HAP-1 (cell line): ENCODE measurements around the gene KDF1.
"Not testable (repeated sequence)": the region's sequence is repeated elsewhere in the genome, so short reads cannot be mapped to it uniquely, and the experiment has no call there.

Source experiments
- DNase-seq, 2 experiments: peaks; one replicate each; pipeline ENCODE4 v3.0.0-alpha.2; 2016 to 2020; ENCODE audit warnings: low spot score in 2 of 2
- H3K27me3 ChIP-seq: fragments of 250-450 bp; sonication (Bioruptor Pico); 2 replicates; pipeline ENCODE4 v1.5.1; 2020; ENCODE audit warnings: low read depth, mild to moderate bottlenecking, moderate library complexity
- H3K36me3 ChIP-seq: fragments of 250-450 bp; sonication (Bioruptor Pico); replicated peaks from 2 replicates; pipeline ENCODE4 v1.5.1; 2020; ENCODE audit warnings: mild to moderate bottlenecking
- H3K4me1 ChIP-seq: fragments of 250-450 bp; sonication (Bioruptor Pico); 2 replicates; pipeline ENCODE4 v1.5.1; 2020; ENCODE audit warnings: mild to moderate bottlenecking
- H3K4me3 ChIP-seq: fragments of 250-450 bp; sonication (Bioruptor Pico); 2 replicates; pipeline ENCODE4 v1.5.1; 2020; ENCODE audit warnings: mild to moderate bottlenecking, moderate library complexity
- H3K9me3 ChIP-seq: fragments of 250-450 bp; sonication (Bioruptor Pico); 2 replicates; pipeline ENCODE4 v1.5.1; 2020; ENCODE audit warnings: mild to moderate bottlenecking, moderate library complexity
- in situ Hi-C: fragments of 300-500 bp; cut with MboI; formaldehyde crosslinking; loops from 3 replicates; pipeline ENCODE4 v1.14.3; 2020; ENCODE audit warnings: low sequenced_read_pairs, inconsistent platforms, mixed read lengths

KDF1 gene

DNA sequence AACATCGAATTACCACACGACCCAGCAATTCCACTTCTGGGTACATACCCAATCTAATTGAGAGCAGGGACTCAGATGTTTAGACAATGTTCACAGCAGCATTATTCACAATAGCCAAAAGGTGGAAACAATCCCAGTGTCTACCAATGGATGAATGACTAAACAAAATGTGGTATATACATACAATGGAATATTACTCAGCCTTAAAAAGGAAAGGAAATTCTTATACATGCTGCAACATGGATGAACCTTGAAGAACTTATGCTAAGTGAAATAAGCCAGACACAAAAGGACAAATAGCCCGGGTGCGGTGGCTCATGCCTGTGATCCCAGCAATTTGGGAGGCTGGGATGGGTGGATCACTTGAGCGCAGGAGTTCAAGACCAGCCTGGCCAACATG, 6.9 kb downstream of the KDF1 start:
- in situ Hi-C loops = no loop called here
- H3K4me1 ChIP-seq = no peaks in the 10 kb centered on the region; the same call in 1 of the 2 replicates
- DNase-seq = no peak
- H3K36me3 ChIP-seq = no peaks in the 10 kb centered on the region
- no peaks in the 10 kb centered on the region for H3K9me3 ChIP-seq
- peaks cover 11% of the 10 kb centered on the region for H3K27me3 ChIP-seq
- H3K4me3 ChIP-seq = no peak overlapping the region

DNA sequence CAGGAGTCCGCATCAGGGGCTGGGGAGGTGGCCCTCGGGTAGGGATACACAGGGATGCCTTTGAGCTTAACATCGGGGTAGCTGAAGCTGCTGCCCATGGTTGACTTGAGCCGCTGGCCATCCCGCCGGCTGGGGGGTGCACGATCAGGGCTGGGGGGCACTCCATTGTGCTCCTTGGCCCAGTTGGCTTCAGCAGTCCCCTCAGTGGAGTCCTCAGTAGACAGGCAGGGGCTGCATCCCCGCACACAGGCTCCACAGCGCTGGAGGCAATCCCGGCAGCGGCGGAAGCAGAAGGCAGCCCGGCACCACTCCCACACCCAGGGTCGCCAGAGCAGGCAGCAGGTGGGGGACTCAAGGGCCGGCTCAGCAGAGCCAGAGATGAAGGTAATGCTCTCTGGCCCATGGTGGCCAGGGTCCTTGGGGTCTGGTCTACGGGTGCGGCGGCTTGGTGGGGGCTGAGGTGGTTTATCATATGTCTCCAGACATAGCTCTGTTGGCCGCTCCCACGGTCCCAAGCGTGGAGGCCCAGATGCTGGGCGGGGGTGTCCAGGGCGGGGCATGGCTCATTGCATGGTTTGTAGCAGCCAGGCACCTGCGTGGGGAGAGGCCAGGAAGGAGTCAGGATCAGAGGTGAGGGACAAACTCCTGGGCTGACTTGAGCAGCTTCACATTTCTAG, 8.3 kb downstream of the KDF1 start:
- H3K36me3 ChIP-seq = peaks cover under 1% of the 10 kb centered on the region; the same call in 1 of the 2 replicates
- no peaks in the 10 kb centered on the region for H3K9me3 ChIP-seq
- H3K27me3 ChIP-seq = peaks cover 11% of the 10 kb centered on the region
- H3K4me3 ChIP-seq = no peak overlapping the region
- H3K4me1 ChIP-seq = no peaks in the 10 kb centered on the region; the same call in 1 of the 2 replicates
- DNase-seq = no peak
- in situ Hi-C loops = no loop called here

DNA sequence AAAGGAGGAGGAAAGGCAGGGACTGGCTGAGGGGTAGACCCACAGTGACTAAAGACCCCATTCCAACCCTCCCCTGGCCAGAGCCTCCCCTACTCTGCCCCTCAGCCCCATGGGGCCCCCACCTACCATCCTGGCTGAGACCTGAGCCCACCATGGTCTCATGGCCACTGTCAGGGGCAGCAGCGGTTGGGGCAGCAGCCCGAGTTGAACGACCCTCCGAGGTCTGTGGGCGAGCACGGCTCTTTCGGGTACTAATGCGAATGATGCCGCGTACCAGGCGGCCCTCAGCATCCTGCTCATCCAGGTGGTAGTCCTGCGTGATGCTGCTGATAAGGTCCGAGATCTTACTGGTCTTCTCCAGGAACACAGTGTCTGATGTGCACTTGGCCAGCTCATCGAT, 9.1 kb downstream of the KDF1 start:
- no peaks in the 10 kb centered on the region; the same call in 1 of the 2 replicates for H3K4me1 ChIP-seq
- peaks cover 8% of the 10 kb centered on the region for H3K36me3 ChIP-seq
- H3K9me3 ChIP-seq = no peaks in the 10 kb centered on the region
- peaks cover 9% of the 10 kb centered on the region for H3K27me3 ChIP-seq
- H3K4me3 ChIP-seq = no peak overlapping the region
- no peak for DNase-seq
- in situ Hi-C loops = no loop called here

DNA sequence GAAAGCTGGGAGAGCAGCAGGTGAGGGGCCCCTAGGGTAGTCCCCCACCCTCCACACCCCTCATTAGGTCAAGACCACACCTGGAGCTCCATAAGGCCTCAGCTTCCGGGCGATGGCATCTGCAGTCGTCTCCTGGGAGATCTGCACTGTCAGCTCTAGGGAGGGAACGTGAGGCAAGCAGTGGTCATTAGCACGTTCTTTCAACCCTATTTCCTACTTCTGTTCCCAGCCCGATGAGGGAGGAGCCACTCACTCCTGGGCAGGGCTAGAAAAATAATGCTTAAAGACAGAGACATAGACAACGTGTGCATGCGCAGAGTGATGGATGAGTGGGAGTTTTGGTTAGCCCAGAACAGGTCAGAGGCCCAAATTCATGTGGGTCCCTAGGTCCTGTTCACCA, 9.7 kb downstream of the KDF1 start:
- no peaks in the 10 kb centered on the region for H3K4me1 ChIP-seq
- H3K4me3 ChIP-seq = no peak overlapping the region
- in situ Hi-C loops = no loop called here
- H3K36me3 ChIP-seq = peaks cover 14% of the 10 kb centered on the region
- no peak for DNase-seq
- no peaks in the 10 kb centered on the region for H3K9me3 ChIP-seq
- peaks cover 5% of the 10 kb centered on the region; the same call in 1 of the 2 replicates for H3K27me3 ChIP-seq

DNA sequence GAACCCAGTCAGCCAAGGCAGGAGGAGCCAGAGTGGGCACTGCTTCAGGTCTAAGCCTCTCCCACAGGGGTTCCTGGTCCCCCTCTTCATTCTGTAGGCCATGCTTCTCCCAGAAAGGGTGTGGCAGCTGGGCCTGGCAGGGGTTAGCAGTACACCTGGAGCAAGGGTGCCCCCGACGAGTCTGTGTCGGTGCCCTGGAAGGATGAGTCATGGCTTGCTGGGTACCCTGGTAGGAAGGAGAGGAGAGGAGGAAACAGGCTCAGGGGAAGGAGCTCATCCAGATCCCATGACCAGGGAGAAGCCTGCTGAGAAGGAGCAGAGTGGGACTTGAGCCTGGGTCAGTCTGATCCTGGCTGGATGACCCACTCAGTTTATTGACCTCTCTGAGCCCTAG, 10.3 kb downstream of the KDF1 start:
- Histone ChIP-seq H3K4me1 (no peaks in the 10 kb centered on the region), H3K27me3 (peaks cover under 1% of the 10 kb centered on the region; the same call in 1 of the 2 replicates), H3K36me3 (peaks cover 21% of the 10 kb centered on the region), H3K9me3 (no peaks in the 10 kb centered on the region), H3K4me3 (no peak overlapping the region)
- no peak for DNase-seq
- in situ Hi-C loops = no loop called here

DNA sequence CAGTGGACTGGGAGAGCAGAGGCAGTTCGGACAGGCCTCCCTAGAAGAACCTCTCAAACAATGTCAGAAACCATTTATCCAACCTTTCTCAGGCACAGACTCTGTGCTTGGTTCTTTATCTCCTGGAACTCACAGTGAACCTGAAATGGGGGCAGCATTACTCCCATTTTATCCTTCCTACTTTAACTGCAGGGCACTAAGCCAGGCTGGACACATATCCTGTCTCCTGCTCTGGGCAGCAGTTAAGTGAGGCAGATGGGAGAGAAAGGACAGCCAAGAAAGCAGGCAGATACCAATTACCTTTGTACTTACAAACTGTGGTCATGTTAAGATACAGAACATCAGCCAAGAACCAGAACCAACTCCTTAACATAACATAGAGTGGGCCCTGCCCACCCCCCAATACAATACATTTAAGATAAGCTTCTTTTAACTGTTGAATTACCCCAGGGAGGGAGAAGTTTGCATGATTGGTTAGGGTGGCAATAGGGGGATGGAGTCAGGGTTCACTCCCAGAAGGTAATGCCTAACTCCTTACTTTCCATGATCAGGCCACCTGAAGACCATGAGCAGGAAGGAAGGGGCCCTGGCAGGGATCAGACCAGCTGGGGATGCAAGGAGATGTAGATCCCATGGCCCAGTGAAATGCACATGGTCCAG, 10.9 kb downstream of the KDF1 start:
- no peaks in the 10 kb centered on the region for H3K27me3 ChIP-seq
- peaks cover 26% of the 10 kb centered on the region for H3K36me3 ChIP-seq
- in situ Hi-C loops = no loop called here
- H3K4me3 ChIP-seq = no peak overlapping the region
- no peaks in the 10 kb centered on the region for H3K4me1 ChIP-seq
- no peaks in the 10 kb centered on the region for H3K9me3 ChIP-seq
- no peak for DNase-seq

DNA sequence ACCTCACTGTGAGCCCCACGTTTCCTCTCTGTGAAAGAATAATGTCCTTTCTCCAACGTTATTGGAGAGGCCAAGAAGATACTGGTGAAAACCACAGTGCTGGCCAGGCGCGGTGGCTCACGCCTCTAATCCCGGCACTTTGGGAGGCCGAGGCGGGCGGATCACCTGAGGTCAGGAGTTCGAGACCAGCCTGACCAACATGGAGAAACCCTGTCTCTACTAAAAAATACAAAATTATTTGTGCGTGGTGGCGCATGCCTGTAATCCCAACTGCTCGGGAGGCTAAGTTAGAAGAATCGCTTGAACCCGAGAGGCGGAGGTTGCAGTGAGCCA, 11.6 kb downstream of the KDF1 start:
- DNase-seq, H3K9me3 ChIP-seq, H3K27me3 ChIP-seq, H3K4me1 ChIP-seq, in situ Hi-C loops, H3K4me3 ChIP-seq: not testable (repeated sequence)
- H3K36me3 ChIP-seq = peaks cover 33% of the 10 kb centered on the region

DNA sequence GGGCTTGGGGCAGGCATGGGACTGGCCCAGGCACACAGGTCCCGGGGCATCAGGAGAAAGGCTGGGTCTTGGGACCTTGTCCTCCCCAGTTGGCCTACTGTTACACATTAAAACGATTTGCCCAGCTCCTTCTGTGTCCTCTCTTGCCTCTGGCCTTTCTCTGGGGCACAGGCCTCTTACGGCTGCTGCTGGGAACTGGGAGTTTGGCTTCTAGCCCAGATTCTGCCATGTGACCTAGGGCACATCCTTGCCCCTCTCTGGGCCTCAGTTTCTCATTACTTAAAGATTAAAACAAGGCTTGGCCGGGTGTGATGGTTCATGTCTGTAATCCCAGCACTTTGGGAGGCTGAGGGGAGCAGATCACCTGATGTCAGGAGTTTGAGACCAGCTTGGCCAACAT, 14.0 kb downstream of the KDF1 start:
- Histone ChIP-seq H3K4me3 (no peak overlapping the region), H3K4me1 (no peaks in the 10 kb centered on the region), H3K27me3 (no peaks in the 10 kb centered on the region), H3K9me3 (no peaks in the 10 kb centered on the region), H3K36me3 (peaks cover 57% of the 10 kb centered on the region)
- in situ Hi-C loops = no loop called here
- DNase-seq = no peak

DNA sequence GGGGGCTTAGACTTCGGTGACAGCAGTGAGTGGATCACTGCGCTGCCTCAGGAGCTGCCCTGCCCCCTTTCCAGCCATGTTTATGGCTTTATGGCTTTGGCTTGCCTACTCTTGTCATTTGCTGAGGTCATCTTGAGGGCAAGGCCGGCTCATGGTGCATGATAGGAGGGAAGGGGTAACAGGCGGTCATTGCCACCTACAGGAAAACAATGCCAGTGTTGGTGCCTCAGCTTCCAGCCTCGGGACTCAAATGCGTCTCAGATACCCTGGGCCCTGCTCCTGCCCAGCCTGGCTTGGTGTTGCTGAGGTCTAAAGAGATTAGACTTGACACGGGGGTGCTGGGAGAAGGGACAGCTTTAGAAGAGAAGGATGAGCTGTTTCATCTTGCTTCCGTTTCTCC, 14.5 kb downstream of the KDF1 start:
- no peak for DNase-seq
- Histone ChIP-seq H3K4me1 (no peaks in the 10 kb centered on the region), H3K27me3 (no peaks in the 10 kb centered on the region), H3K9me3 (no peaks in the 10 kb centered on the region), H3K4me3 (no peak overlapping the region), H3K36me3 (peaks cover 59% of the 10 kb centered on the region)
- in situ Hi-C loops = no loop called here

DNA sequence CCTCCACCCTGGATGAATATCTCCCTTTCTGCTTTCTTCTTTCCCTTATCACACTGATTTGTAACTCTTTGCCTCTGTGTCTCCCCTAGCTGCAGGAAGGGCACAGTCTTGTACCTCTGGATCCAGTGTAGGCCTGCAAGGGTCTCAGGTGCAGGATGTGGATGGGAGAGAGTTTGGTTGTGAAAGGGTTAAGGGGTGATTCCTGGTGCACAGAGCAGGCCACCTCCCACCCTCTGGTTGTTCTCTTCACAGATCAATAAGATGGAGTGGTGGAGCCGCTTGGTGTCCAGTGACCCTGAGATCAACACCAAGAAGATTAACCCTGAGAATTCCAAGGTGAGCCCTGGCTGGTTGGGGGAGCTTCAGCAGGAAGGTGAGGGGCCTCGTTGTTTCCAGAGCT, 15.1 kb downstream of the KDF1 start:
- no peak for DNase-seq
- Histone ChIP-seq H3K4me1 (no peaks in the 10 kb centered on the region), H3K27me3 (no peaks in the 10 kb centered on the region), H3K4me3 (no peak overlapping the region), H3K36me3 (peaks cover 59% of the 10 kb centered on the region), H3K9me3 (no peaks in the 10 kb centered on the region)
- in situ Hi-C loops = no loop called here

DNA sequence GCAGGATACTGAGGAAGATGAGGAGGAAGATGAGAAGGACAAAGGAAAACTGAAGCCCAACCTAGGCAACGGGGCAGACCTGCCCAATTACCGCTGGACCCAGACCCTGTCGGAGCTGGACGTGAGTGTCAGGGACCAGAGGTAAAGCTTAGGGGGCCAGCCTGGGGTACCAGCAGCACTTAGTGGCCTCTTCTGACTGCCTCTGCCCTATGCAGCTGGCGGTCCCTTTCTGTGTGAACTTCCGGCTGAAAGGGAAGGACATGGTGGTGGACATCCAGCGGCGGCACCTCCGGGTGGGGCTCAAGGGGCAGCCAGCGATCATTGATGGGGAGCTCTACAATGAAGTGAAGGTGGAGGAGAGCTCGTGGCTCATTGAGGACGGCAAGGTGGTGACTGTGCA, 17.6 kb downstream of the KDF1 start:
- Histone ChIP-seq H3K36me3 (peaks cover 67% of the 10 kb centered on the region), H3K4me3 (no peak overlapping the region), H3K9me3 (no peaks in the 10 kb centered on the region), H3K4me1 (no peaks in the 10 kb centered on the region), H3K27me3 (no peaks in the 10 kb centered on the region)
- no peak for DNase-seq
- in situ Hi-C loops = no loop called here

DNA sequence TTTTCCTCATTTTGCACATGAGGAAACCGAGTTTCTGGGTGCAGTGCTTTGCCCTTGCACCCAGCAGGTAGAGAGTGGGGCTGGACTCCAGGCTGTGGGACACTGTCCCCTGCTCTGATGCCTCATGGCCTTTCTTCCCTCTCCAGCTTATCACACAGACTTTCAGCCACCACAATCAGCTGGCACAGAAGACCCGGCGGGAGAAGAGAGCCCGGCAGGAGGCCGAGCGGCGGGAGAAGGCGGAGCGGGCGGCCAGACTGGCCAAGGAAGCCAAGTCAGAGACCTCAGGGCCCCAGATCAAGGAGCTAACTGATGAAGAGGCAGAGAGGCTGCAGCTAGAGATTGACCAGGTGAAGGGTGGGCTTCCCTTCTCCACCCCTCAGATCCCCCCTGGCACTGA, 19.0 kb downstream of the KDF1 start:
- H3K27me3 ChIP-seq = no peaks in the 10 kb centered on the region
- H3K9me3 ChIP-seq = no peaks in the 10 kb centered on the region
- H3K4me1 ChIP-seq = no peaks in the 10 kb centered on the region
- no peak for DNase-seq
- peaks cover 71% of the 10 kb centered on the region for H3K36me3 ChIP-seq
- no peak overlapping the region for H3K4me3 ChIP-seq
- in situ Hi-C loops = no loop called here

DNA sequence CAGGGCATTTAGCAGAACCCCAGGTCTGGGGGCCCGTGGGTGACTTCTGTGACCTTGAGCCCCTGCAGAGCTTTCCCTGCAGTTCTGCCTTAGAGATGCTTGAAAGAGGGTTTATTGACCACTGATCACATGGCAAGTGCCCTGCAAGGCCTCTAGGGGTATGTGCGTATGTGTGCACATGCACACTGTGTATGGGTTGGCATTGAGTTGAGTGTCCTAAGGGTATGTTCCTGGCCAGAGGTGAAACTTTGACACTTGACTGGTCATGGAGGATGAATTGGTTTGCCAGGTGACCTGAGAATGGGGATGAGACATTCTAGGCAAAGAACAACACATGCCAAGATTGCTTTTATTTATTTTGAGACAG, 21.6 kb downstream of the KDF1 start:
- no peak for DNase-seq
- H3K36me3 ChIP-seq = peaks cover 62% of the 10 kb centered on the region
- no peak overlapping the region for H3K4me3 ChIP-seq
- in situ Hi-C loops = no loop called here
- H3K27me3 ChIP-seq = no peaks in the 10 kb centered on the region
- H3K9me3 ChIP-seq = no peaks in the 10 kb centered on the region
- no peaks in the 10 kb centered on the region for H3K4me1 ChIP-seq

DNA sequence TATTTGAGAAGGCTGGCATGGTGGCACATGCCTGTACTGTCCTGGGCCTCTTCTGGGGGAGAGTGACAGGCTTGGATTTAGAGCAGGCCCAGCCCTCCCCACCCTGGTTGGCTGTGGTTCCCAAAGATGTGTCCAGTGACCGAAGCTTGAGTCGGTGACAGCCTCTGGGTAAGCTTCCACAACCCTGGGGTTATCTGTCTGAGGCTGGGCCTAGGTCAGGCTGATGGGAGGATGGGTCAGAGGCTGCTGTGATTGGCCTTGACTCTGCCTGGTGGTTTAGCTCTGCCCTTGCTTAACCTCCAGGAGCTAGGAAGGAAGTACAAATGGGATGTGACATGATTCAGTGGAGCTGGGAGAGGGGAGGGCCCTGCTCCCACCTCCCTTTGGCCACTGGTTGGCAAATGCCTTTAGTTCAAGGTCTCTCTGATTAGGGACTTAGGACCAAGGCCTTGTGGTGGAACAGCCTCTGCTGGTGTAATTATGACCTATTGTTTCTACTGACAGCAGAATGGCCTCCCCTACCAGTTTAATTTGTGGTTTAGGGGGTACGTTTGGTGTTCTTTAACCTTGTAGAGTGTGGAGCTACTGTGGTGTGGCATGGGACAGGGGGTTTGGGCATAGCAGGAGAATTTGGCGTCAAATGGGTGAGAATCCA, 22.1 kb downstream of the KDF1 start:
- Histone ChIP-seq H3K27me3 (no peaks in the 10 kb centered on the region), H3K9me3 (no peaks in the 10 kb centered on the region), H3K4me3 (no peak overlapping the region), H3K36me3 (peaks cover 62% of the 10 kb centered on the region), H3K4me1 (no peaks in the 10 kb centered on the region)
- in situ Hi-C loops = no loop called here
- no peak for DNase-seq
